GM20000 (cell line): ENCODE data around the gene AQP1.

Source experiments
- DNase-seq: peaks from one replicate; pipeline ENCODE4 v3.0.0; 2012; ENCODE audit warnings: low spot score
- TF ChIP-seq, protein P1 (sequence below): IDR thresholded peaks from 2 replicates; pipeline ENCODE4 v1.5.1; 2012; ENCODE audit warnings: mild to moderate bottlenecking, control low read depth; ENCODE audit errors: extremely low read depth, missing control alignments

The AQP1 gene

DNA sequence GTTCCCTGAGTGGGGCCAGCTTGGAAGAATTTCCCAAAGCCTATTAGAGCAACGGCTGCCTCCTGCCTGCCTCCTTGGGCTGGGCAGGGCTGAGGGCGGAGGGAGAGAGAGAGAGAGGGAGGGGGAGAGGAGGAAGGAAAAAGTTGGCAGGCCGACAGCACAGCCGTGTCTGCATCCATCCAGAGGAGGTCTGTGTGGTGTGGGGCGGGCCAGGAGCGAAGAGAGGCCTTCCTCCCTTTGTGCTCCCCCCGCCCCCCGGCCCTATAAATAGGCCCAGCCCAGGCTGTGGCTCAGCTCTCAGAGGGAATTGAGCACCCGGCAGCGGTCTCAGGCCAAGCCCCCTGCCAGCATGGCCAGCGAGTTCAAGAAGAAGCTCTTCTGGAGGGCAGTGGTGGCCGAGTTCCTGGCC is at the start of gene AQP1:
Gene AQP1, plus strand, starts transcription at position 293 of the 409 bp plus-strand sequence. Its CDS starts 57 bp downstream, at position 350.
- TF ChIP-seq, protein P1, sequence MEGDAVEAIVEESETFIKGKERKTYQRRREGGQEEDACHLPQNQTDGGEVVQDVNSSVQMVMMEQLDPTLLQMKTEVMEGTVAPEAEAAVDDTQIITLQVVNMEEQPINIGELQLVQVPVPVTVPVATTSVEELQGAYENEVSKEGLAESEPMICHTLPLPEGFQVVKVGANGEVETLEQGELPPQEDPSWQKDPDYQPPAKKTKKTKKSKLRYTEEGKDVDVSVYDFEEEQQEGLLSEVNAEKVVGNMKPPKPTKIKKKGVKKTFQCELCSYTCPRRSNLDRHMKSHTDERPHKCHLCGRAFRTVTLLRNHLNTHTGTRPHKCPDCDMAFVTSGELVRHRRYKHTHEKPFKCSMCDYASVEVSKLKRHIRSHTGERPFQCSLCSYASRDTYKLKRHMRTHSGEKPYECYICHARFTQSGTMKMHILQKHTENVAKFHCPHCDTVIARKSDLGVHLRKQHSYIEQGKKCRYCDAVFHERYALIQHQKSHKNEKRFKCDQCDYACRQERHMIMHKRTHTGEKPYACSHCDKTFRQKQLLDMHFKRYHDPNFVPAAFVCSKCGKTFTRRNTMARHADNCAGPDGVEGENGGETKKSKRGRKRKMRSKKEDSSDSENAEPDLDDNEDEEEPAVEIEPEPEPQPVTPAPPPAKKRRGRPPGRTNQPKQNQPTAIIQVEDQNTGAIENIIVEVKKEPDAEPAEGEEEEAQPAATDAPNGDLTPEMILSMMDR: no peak
- DNase-seq: no peak

GRCh38 chr7:30862995-30863705 is 48.5 kb upstream of the AQP1 start:
- DNase-seq: no peak
- TF ChIP-seq, protein P1: no peak

GRCh38 chr7:30863706-30864035 is 48.0 kb upstream of the AQP1 start:
- TF ChIP-seq, protein P1: no peak
- no peak for DNase-seq

DNA sequence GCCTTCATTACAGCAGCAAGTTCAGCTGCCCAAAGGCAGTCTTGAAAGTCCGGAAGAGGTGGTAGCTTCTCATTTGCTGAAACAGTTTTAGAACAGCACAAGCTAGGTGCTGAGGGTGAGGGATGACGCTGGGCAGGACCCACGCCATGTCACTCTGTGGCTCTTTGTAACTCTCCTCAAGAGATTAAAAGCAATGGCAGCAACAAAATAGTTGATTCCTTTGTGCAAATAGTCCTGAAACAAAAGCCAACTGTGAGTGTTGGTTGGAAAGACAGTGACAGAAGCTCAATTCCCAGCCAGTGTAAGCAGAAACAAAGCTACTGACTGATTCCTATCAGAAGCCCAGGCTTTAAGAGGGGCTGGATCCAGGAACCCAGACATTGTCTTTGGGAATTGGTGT is 47.6 kb upstream of the AQP1 start:
- no peak for DNase-seq
- TF ChIP-seq, protein P1: no peak

DNA sequence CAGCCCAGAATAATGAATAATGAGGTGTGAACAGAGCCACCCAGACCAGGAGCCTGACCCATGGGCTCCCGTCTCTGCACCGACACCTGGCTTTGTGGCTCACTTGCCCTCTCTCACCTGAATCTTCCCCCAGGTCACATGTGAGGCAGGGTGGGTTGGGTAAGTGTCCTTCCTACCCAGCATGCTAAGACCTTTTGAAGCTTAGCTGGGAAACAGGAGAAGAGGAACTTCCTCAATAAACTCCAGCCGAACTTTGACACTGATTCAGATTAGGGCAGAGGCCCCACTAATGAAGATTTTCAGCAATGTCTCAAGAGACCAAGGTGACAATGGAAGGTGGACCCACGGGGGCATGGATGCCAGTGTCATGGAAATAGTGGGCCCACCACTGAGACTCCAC is 46.6 kb upstream of the AQP1 start:
- TF ChIP-seq, protein P1: no peak
- DNase-seq: no peak

GRCh38 chr7:30865821-30866220 is 45.8 kb upstream of the AQP1 start:
- DNase-seq: no peak
- TF ChIP-seq, protein P1: no peak

GRCh38 chr7:30866939-30867338 is 44.7 kb upstream of the AQP1 start:
- TF ChIP-seq, protein P1: no peak
- DNase-seq: no peak
